Muscle layer of duodenum (tissue), 2 donors: ENCODE measurements around the gene HCAR2.
"Not testable (repeated sequence)": the region's sequence is repeated elsewhere in the genome, so short reads cannot be mapped to it uniquely, and the experiment has no call there.

Experiments
- H3K27ac ChIP-seq: one replicate; pipeline ENCODE4 v1.7.0; 2013; ENCODE audit warnings: mild to moderate bottlenecking, low read length
- H3K27me3 ChIP-seq: one replicate; pipeline ENCODE4 v1.7.0; 2013; ENCODE audit warnings: low read depth, mild to moderate bottlenecking, control low read depth, low read length
- H3K36me3 ChIP-seq, 2 donors: one replicate each; pipeline ENCODE4 v1.7.0; 2013; ENCODE audit warnings: low read length in 2 of 2, control low read depth in 1 of 2, mild to moderate bottlenecking in 1 of 2; ENCODE audit not compliant: insufficient read depth in 2 of 2, control insufficient read depth in 1 of 2
- H3K4me1 ChIP-seq, 2 donors: one replicate each; pipeline ENCODE4 v1.7.0; 2013; ENCODE audit warnings: low read length in 2 of 2, mild to moderate bottlenecking in 2 of 2, control low read depth in 1 of 2, moderate library complexity in 1 of 2; ENCODE audit not compliant: insufficient read depth in 2 of 2, control insufficient read depth in 1 of 2
- H3K4me3 ChIP-seq, 2 donors: one replicate each; pipeline ENCODE4 v1.7.0; 2013; ENCODE audit warnings: low read length in 2 of 2, low read depth in 1 of 2, mild to moderate bottlenecking in 1 of 2
- H3K9me3 ChIP-seq, 2 donors: one replicate each; pipeline ENCODE4 v1.7.0; 2013; ENCODE audit warnings: low read length in 2 of 2, control low read depth in 1 of 2, mild to moderate bottlenecking in 1 of 2; ENCODE audit not compliant: control insufficient read depth in 1 of 2
- donor health status: healthy.

HCAR2 gene

GRCh38 chr12:122730215-122731014, 27.3 kb upstream of the HCAR2 start, which contains the start of gene HCAR1:
TSS of gene HCAR1 (minus strand) at chr12:122730844. CDS start at chr12:122730339, 505 bp downstream.
- Histone ChIP-seq H3K27ac (no peak within 1 kb of the TSS), H3K27me3 (peaks cover 4% of the 10 kb centered on the region), H3K4me1 (no peaks in the 10 kb centered on the region), H3K4me3 (peak within 1 kb of the TSS; percentile 9 to 15), H3K9me3 (no peaks in the 10 kb centered on the region), H3K36me3 (no peaks in the 10 kb centered on the region)

DNA sequence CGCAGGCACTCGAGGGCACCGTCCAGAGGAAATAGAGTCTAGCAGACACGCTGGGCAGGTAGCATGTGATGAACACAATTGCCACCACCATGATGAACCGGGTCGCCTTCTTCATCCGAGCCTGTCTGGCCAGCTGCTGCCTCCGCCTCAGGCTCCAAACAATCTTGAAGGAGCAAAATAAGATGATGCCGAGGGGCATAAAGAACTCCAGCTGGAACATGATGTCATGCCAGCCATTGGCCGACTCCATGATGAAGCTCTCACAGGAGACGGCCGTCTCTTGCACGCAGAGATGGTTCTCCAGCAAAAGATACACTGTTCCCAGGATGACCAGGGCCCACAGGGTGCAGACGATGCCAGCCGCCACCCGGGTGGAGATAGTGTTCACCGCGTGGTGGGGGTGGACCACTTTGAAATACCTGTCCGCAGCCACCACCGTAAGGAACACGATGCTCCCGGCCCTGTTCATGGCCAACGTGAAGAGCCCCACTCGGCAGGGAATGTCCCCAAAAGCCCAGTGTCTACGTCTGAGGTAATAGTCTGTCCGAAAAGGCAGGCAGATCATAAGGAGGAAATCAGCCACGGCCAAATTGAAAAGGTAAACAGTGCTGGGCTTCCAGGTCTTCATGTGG, 26.5 kb upstream of the HCAR2 start:
- H3K27ac ChIP-seq, result no peak overlapping the region
- peaks cover 4% of the 10 kb centered on the region for H3K27me3 ChIP-seq
- no peaks in the 10 kb centered on the region for H3K4me1 ChIP-seq
- H3K9me3 ChIP-seq, result no peaks in the 10 kb centered on the region
- no peak overlapping the region for H3K4me3 ChIP-seq
- no peaks in the 10 kb centered on the region for H3K36me3 ChIP-seq

DNA sequence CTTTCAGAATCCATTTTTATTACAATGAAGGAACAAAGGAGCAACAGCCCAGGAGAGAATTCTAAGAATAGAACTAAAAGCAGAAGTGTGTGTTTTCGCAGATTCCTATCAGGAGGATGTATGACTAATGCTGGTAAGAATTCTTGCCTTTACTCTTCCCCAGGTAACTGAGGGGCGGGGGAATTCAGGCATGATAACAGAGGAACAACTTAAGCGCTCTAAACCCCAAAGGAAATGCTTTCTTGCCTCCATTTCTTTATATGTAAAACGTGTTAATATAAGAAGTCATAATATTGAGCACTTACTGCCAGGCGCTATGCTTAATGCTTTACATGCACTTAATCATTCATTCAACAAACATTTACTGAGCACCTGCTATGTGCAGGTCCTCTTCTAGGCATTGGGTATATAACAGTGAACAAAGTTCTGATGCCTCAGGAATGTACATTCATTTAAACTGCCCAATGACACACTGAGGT, 23.0 kb upstream of the HCAR2 start:
- peaks cover 4% of the 10 kb centered on the region for H3K27me3 ChIP-seq
- H3K36me3 ChIP-seq, result no peaks in the 10 kb centered on the region
- no peaks in the 10 kb centered on the region for H3K4me1 ChIP-seq
- no peaks in the 10 kb centered on the region for H3K9me3 ChIP-seq
- H3K27ac ChIP-seq, result no peak overlapping the region
- no peak overlapping the region for H3K4me3 ChIP-seq

DNA sequence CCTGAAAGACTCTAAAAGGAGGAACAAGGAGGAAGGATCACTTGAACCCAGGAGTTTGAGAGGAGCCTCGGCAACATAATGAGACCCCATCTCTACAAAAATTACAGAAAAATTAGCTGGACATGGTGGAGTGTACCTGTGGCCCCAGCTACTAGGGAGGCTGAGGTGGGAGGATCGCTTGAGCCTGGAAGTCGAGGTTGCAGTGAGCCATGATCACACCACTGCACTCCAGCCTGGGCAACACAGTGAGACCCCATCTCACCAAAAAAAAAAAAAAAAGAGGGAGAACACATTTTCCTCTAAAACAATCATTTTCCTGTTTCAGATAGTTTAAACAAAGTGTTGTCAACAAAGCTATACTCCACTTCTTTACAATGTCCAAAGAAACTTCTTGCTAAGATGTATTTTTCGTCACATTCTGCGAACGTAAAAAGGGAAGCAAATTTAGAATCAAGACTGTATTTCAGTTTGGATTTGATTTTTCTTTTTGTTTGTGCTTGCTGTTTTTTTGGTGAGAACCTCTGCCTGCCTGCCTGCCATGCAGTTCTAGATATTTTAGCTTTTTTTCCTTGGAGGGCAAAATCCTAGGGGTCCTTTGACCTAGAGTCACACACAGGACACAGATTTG, 22.4 kb upstream of the HCAR2 start:
- Histone ChIP-seq H3K36me3 (no peaks in the 10 kb centered on the region), H3K4me3 (no peak overlapping the region), H3K27me3 (peaks cover 4% of the 10 kb centered on the region), H3K9me3 (no peaks in the 10 kb centered on the region), H3K27ac (no peak overlapping the region), H3K4me1 (no peaks in the 10 kb centered on the region)

DNA sequence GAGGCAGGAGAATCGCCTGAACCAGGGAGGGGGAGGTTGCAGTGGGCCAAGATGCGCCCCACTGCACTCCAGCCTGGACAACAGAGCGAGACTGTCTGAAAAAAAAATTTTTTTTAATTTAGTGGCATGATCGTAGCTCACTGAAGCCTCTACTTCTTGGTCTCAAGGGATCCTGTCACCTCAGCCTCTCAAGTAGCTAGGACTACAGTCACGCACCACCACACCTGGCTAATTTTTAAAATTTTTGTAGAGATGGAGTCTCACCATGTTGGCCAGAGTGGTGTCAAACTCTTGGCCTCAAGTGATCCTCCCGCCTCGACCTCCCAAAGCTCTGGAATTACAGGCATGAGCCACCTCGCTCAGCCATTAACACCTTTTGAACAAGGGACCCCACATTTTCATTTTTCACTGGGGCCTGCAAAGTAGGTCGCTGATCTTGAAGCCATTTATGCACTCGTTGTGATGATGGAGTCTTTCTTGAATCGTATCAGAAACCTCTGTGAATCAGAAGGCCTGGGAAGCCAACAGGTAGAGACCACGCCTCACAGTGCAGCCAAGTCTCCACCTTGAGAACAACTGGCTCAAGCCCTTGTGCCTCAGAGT, 21.6 kb upstream of the HCAR2 start:
- no peak overlapping the region for H3K27ac ChIP-seq
- H3K4me1 ChIP-seq, result no peaks in the 10 kb centered on the region

DNA sequence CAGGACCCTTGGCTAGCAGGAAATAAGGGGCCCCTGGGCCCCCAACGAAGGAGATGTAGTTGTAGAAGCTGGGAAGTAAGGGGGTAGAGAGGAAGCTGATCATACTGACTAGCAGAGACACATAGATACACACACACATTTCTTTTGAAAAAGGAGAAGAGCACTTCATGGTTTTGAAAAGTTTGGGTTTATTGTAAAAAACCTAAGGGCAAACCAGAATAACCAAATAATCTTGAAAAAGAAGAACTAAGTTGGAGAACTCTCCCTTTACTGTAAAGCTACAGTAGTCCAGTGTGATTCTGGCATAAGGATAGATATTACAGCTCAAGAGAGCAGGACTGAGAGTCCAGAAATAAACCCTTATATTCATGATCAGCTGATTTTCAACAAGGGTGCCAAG, 19.2 kb upstream of the HCAR2 start:
- Histone ChIP-seq H3K4me3 (no peak overlapping the region), H3K27me3 (no peaks in the 10 kb centered on the region), H3K27ac (no peak overlapping the region), H3K4me1 (no peaks in the 10 kb centered on the region), H3K36me3 (no peaks in the 10 kb centered on the region), H3K9me3 (no peaks in the 10 kb centered on the region)

More for the DNA sequence above, 21.6 kb upstream of the HCAR2 start:
- no peaks in the 10 kb centered on the region for H3K9me3 ChIP-seq
- no peak overlapping the region for H3K4me3 ChIP-seq
- no peaks in the 10 kb centered on the region for H3K27me3 ChIP-seq
- no peaks in the 10 kb centered on the region for H3K36me3 ChIP-seq

DNA sequence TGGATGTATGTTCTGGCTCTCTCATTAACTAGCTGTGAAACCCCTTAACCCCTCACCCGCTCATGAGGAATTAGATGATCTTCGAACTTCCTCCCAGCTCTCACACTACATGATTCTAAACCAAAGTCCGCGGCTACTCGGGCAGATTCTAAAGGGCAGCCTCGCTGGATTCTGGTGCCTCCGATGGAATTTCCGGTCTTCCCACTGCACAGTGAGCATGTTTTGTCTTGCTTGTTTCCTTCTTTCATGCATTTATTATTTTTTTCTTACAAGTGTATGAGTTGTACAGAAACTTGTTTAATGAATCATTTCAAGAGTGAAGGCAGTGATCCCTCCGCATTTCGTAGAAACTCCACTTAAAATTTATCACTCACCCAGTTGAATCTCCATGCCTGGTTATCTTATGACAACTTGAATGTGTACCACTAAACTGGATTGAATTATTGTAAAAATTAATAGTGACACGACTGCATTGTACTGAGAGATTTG, 17.9 kb upstream of the HCAR2 start:
- Histone ChIP-seq H3K36me3 (no peaks in the 10 kb centered on the region), H3K9me3 (no peaks in the 10 kb centered on the region), H3K4me3 (no peak overlapping the region), H3K4me1 (no peaks in the 10 kb centered on the region), H3K27ac (no peak overlapping the region), H3K27me3 (no peaks in the 10 kb centered on the region)

GRCh38 chr12:122716658-122717057, 13.5 kb upstream of the HCAR2 start, which contains the start of gene HCAR3:
TSS of gene HCAR3 (minus strand) at chr12:122716811. CDS start at chr12:122716737, 74 bp downstream.
- H3K27me3 ChIP-seq, H3K9me3 ChIP-seq, H3K27ac ChIP-seq, H3K4me3 ChIP-seq, H3K36me3 ChIP-seq, H3K4me1 ChIP-seq: not testable (repeated sequence)

DNA sequence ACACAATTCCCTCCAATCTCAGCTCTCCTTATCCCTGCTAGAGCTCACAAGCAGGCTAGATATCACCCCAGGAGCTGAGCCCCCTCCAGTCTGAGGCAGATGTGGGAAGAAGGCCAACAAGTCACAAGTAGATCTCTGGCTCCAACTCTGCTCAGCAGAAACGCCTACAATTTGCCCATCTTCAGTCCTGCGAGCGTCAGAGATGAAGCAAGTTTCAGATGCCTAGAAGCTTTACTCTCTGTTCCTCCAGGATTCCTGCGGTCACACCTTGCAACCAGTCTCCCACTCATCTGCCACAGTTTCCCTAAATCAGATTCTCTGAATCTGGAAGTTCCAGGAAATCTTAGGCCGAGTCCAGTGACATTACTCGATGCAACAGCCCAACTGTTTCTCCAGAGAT, 12.1 kb upstream of the HCAR2 start:
- not testable (repeated sequence) for H3K27me3 ChIP-seq, H3K4me3 ChIP-seq, H3K4me1 ChIP-seq, H3K27ac ChIP-seq, H3K36me3 ChIP-seq, H3K9me3 ChIP-seq

DNA sequence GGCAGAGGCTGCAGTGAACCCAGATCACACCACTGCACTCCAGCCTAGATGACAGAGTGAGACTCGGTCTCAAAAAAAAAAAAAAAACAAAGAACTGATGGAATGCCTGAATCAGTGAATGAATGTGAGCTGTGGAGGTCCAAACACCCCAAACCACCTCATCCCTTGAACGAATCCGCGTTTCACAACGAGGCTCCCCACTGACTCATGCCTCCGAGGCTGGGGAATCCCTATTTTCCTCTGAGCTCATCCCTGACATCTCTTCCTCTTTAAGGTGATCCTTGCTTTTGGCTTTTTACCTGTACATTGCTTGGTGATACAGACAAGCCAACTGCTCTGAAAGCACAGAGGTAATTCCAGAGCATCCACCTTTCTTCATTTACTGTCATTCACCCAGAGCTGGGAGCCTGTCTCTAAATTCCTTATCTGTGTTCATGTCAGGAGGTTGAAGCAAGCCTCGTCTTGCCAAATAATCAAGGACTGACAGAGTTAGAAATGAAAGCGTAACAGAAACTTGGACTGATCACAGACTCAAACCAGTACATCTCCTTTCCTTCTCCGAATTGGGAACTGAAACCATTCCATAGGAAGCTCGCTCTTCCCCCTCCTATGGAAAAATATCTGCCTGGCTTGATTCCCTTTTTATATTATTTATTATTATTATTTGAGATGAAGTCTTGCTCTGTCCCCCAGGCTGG, 10.5 kb upstream of the HCAR2 start:
- not testable (repeated sequence) for H3K4me3 ChIP-seq, H3K36me3 ChIP-seq, H3K27me3 ChIP-seq, H3K4me1 ChIP-seq, H3K9me3 ChIP-seq, H3K27ac ChIP-seq
